A673 (cell line): ENCODE measurements around the gene CAST.

ENCODE experiments used
- CTCF ChIP-seq: fragments of 300-800, 200-600 bp; sonication (generic); conservative IDR thresholded peaks from 2 replicates; pipeline ENCODE4 v1.5.1; 2017; ENCODE audit warnings: low read depth, mild to moderate bottlenecking, antibody characterized with exemption, low read length, moderate library complexity, mixed read lengths
- EZH2 ChIP-seq: fragments of 200-600 bp; sonication (generic); IDR thresholded peaks from 2 replicates; pipeline ENCODE4 v1.6.1; 2017; ENCODE audit warnings: borderline replicate concordance, low read depth, mild to moderate bottlenecking, mixed read lengths, antibody characterized with exemption, low read length; ENCODE audit not compliant: poor library complexity, severe bottlenecking

- TF ChIP-seq CTCF (no peak), EZH2 (no peak)
Observed at GRCh38 chr5:96709152-96709821, 47.1 kb downstream of the CAST start.
